Hair follicle dermal papilla cell (primary cell): ENCODE measurements around the gene GPHA2. TPM values are rescaled to one million over a fixed set of nuclear protein-coding genes. Genes with fewer than 3 reads are reported as not detected.

Experiments used
- small RNA-seq: library from RNA; depleted of rRNA; stranded (forward); fragments of <200 nt; gene quantifications from one replicate; pipeline ENCODE3, GENCODE V24; 2012
- total RNA-seq: library from RNA; depleted of rRNA; stranded (reverse); fragments of >200 nt; gene quantifications from 2 replicates; pipeline ENCODE4 v1.2.3, GENCODE V29; 2012

GPHA2 gene
- total RNA-seq = not detected in 2 replicates

GRCh38 chr11:64935359-64936081 is at the start of gene GPHA2:
GPHA2 (minus strand) TSS chr11:64935893; CDS start chr11:64935460, 433 bp downstream.

DNA sequence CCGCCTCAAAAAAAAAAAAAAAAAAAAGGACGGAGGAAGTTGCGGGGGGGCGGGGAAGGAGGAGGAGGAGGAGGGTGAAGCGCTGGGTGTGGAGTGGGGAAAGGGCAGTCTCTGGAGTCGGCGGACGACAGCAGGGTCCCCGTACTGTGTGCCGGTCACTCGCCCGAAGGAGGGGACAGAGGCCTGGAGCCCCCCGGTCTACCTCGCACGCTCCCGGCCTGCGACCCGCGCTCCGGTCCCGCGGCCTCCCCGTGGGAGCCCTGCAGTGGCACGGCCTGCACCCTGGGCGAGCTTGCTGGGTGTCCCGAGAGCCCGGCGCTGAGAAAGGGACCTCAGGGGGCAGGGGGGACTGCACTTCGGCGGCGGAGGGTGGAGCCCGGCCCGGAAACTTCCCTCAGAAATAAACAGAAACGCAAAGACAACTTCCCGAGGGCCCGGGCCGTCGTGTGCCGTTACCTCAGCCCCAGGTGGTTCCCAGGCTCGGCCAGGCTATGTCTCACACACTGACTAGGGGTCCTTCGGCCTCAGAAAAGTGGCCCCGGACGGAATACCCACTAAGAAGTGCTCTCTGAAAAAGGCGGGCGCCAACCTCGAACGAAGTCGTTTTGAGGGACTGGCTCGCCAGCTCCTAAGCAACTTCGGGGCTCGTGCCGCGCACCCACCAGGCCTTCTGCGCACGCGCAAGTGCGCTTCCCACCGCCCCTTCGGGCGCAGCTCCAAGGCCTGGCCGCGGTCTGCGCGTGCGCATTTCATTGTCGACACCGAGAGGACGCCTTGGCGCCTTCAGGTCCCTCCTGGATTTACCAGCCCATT is 35.9 kb upstream of the GPHA2 start, which contains the start of gene MAJIN:
TSS of gene MAJIN (minus strand) at position 688 of the 813 bp plus-strand sequence. CDS start 12,703 bp downstream, outside the sequence.

DNA sequence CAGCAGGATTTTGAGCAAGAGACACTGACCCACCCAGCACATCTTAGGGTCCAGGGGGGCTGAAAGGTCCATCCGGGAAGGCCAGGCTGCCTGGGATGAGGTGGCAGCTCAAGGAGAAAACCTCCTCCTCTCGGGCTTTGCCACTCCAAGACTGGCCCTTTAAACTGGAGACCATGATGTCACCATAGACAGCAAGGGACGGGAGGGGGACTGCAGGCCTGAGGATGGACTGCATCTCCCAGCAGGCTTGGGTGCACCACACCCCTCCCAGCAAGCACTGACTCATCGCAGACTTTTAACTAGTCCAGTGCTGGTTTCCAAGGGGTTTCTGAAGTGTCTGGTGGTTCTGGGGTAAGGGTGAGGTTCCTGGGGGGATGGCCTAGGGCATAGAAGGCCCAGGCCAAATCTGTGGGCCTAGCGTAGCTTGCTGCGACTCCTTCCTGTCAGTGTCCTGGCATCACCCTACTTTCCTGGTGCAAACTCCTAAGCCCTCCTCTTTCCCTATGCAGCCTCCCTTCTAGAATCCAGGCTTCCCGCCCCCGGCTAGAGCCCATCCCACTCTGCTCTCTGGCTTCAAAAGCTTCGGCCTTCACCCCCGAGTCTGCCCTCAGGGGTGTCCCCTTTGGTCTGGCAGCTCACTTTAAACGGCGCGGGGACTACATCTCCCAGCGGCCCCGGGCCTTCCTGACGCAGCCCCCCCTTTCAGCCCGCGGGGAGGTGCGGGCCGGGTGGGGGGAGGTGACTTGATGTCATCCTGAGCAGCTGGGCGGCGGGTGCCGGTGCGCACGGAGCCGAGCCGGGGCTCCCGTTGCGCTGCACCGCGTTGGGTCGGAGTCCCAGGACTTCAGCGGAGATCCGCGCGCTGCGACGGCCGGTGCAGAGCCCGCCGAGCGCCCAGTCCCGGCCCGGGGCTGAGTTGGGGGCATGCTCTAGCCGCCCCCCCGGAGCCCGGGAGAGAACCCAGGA is 11.5 kb downstream of the GPHA2 start, which contains the start of gene PPP2R5B:
TSS of gene PPP2R5B (plus strand) at position 746 of the 966 bp plus-strand sequence. CDS start 1,046 bp downstream, outside the sequence.

GRCh38 chr11:64916775-64917662 is 18.7 kb downstream of the GPHA2 start, which contains the start of gene ATG2A:
ATG2A (minus strand) TSS chr11:64917209; CDS start chr11:64917135, 74 bp downstream.

Small RNAs within 50 kb of the gene (small RNA-seq; reads per million reads assigned to genes)
- gene MIR6749 = not detected
- not detected for gene MIR6750

Other genes starting within 250 kb of the GPHA2 start
- 107 and 111 TPM in 2 replicates for gene NRXN2, start 212.7 kb downstream of the GPHA2 start, total RNA-seq
- 1.3 and 1.7 TPM in 2 replicates for gene RASGRP2, start 191.8 kb downstream of the GPHA2 start, total RNA-seq
- gene PYGM, start 175.9 kb downstream of the GPHA2 start, total RNA-seq = 0.81 and 0.97 TPM in 2 replicates
- 123 and 156 TPM in 2 replicates for gene SF1, start 157.4 kb downstream of the GPHA2 start, total RNA-seq
- gene MAP4K2, start 132.7 kb downstream of the GPHA2 start, total RNA-seq = 19.6 and 20.9 TPM in 2 replicates
- gene MEN1, start 125.3 kb downstream of the GPHA2 start, total RNA-seq = 16.8 and 19.0 TPM in 2 replicates
- gene CDC42BPG, start 91.2 kb downstream of the GPHA2 start, total RNA-seq = 0.12 and 0.32 TPM in 2 replicates
- gene EHD1, start 57.3 kb downstream of the GPHA2 start, total RNA-seq = 86.5 and 115 TPM in 2 replicates
- 17.5 and 19.2 TPM in 2 replicates for gene ATG2A, start 18.7 kb downstream of the GPHA2 start, total RNA-seq
- gene PPP2R5B, start 11.2 kb downstream of the GPHA2 start, total RNA-seq = 12.3 and 14.6 TPM in 2 replicates
- gene MAJIN, start 36.2 kb upstream of the GPHA2 start, total RNA-seq = not detected in 2 replicates
- gene BATF2, start 61.1 kb upstream of the GPHA2 start, total RNA-seq = 1.2 and 2.3 TPM in 2 replicates
- 71.7 and 85.9 TPM in 2 replicates for gene ARL2, start 78.3 kb upstream of the GPHA2 start, total RNA-seq
- gene SNX15, start 91.5 kb upstream of the GPHA2 start, total RNA-seq = 16.6 and 19.4 TPM in 2 replicates
- 7.0 and 9.6 TPM in 2 replicates for gene SAC3D1, start 105.3 kb upstream of the GPHA2 start, total RNA-seq
- gene NAALADL1, start 122.7 kb upstream of the GPHA2 start, total RNA-seq = 34.1 and 35.2 TPM in 2 replicates
- 1.3 and 1.5 TPM in 2 replicates for gene CDCA5, start 148.1 kb upstream of the GPHA2 start, total RNA-seq
- gene ZFPL1, start 148.3 kb upstream of the GPHA2 start, total RNA-seq = 45.6 and 48.7 TPM in 2 replicates
- gene VPS51, start 160.3 kb upstream of the GPHA2 start, total RNA-seq = 209 and 240 TPM in 2 replicates
- gene TM7SF2, start 176.0 kb upstream of the GPHA2 start, total RNA-seq = 16.9 and 18.1 TPM in 2 replicates
- gene ZNHIT2, start 181.8 kb upstream of the GPHA2 start, total RNA-seq = 10.4 and 13.6 TPM in 2 replicates
- gene FAU, start 186.2 kb upstream of the GPHA2 start, total RNA-seq = 66.9 and 79.2 TPM in 2 replicates
- gene MRPL49, start 186.4 kb upstream of the GPHA2 start, total RNA-seq = 49.1 and 52.9 TPM in 2 replicates
- 21.4 and 28.7 TPM in 2 replicates for gene SYVN1, start 198.6 kb upstream of the GPHA2 start, total RNA-seq
- not detected in 2 replicates for gene SPDYC, start 234.3 kb upstream of the GPHA2 start, total RNA-seq
- gene CAPN1, start 246.0 kb upstream of the GPHA2 start, total RNA-seq = 168 and 174 TPM in 2 replicates